Activated CD4-positive, alpha-beta T cell treated with anti-CD3 and anti-CD28 coated beads, Interleukin-2, Interleukin-4, amounts not matched to agents 100 ng/mL and 50 ng/mL, durations not matched to agents 16 hours and 8 hours (primary cell): ENCODE data around the gene BEST1.
A peak's percentile ranks its signal among the peaks of the same experiment; 100 is the strongest.
"Not testable (repeated sequence)": the region's sequence is repeated elsewhere in the genome, so short reads cannot be mapped to it uniquely, and the experiment has no call there.

ENCODE experiments used
- DNase-seq: peaks from one replicate; pipeline ENCODE4 v3.0.0-alpha.2; 2020; ENCODE audit warnings: low spot score

Gene BEST1

DNA sequence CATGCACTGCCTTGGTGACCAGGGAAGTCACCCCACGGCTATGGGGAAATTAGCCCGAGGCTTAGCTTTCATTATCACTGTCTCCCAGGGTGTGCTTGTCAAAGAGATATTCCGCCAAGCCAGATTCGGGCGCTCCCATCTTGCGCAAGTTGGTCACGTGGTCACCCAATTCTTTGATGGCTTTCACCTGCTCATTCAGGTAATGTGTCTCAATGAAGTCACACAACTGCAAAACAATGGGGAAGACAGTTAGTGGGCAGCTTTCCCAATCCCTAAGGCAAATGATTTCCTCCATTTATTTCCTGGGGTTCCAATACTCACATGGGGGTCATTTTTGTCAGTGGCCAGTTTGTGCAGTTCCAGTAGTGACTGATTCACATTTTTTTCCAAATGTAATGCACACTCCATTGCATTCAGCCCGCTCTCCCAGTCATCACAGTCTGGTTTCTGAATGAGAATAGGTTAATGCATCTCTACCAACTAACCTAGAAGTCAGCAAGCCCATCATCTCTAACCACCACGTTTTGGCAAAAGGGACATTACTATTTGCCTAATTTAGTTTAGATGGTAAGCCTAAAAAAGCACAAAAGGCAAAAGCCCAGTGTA is 14.6 kb downstream of the BEST1 start:
- not testable (repeated sequence) for DNase-seq

DNA sequence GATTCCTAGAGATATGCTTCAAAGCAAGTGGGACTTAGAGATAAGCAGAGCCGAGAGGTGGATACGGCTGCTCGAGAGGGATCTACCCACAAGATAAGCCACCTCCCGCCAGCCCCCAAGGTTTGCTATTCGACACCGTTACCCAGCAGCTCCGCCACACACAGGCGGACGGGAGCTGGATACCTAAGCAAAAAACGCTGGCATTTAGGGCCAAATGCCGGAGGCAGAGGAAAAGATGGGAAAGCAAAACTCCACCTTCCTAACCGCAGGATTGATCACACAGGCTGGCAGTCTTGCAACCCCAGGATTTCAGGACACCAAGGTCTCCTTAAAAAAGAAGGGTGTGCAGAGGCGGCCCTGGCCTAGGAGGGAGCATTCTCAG is 16.6 kb downstream of the BEST1 start:
- no peak for DNase-seq

DNA sequence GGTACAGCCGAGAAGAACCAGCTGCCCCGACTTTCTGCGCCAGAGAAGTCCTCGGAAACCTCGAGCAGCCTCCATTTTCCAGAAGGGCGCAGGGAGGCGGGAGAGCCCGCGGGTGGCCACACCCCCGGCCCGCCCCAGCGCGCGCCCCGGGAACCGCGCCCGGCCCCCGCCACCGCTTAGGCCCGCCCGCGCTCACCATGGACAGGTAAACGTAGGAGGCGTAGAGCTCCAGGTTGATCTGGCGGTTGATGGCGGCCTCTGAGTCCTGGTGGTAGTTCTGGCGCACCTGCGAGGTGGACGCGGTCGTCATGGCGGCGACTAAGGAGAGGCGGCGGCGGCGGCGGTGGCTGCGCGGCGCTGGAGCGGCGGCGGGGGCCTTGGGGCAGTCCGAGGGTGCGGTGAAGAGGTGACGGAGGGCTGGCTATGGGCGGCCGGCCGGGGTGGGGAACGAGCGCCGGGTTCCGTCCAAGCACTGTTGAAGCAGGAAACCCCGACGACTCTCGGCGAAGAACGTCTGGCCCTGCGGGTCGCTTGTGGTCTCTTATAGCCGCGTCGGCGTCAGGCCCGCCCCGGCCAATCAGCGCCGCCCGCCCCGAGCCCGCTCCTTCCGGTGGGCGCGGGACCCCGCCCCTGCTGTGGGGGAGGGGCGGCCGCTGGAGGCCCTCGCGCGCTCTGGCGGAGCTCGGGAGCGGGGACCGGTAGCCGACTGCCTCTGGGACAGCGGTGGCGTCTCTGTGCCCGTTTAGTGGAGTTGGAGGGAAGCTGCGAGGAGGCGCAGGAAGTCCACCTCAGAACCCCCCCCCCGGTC is 17.2 kb downstream of the BEST1 start, which contains the start of gene FTH1:
Gene FTH1 (minus strand): TSS at position 519 of the 808 bp plus-strand sequence. CDS start 209 bp downstream, at position 310.
- peak; percentile 93 for DNase-seq

DNA sequence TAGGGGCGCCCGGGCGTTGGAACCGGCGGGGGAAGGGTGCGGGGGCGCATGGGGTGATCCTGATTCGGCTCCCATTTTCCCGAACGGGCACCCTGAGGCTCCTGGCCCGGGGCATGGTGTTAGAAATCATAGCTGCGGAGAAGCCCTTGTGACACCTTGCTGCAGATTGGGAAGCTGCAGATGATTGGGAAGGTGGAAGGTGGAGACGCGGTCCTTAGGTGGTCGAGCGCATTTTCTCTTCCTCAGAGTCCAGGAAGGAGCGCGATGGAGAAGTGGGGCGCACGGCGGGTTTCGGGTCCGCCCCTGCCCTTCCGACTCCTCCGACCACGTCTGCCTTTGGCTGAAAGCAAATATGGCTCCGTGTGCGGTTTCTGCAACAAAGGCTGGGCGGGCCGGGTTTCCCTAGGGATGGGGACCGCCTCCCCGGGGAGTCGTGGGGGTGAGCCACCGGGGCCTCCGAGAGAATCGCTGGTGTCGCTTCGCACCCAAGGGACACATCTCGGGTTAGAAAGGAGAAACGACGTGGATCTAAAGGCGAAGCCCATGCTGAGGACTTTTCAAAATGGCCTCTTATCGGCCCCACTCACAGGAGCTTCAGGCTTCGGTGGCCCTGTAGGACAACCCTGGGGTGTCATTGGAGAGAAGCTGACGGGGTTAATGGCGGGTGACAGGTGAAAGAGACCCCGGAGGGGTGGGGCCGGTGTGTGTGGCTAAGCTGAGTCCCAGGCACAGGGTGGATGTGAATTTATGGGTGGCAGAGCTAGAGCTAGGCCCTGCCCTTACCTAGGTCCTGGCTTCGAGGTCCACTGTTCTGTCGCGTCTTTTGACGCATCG is 18.0 kb downstream of the BEST1 start:
- DNase-seq = peak; percentile 53

DNA sequence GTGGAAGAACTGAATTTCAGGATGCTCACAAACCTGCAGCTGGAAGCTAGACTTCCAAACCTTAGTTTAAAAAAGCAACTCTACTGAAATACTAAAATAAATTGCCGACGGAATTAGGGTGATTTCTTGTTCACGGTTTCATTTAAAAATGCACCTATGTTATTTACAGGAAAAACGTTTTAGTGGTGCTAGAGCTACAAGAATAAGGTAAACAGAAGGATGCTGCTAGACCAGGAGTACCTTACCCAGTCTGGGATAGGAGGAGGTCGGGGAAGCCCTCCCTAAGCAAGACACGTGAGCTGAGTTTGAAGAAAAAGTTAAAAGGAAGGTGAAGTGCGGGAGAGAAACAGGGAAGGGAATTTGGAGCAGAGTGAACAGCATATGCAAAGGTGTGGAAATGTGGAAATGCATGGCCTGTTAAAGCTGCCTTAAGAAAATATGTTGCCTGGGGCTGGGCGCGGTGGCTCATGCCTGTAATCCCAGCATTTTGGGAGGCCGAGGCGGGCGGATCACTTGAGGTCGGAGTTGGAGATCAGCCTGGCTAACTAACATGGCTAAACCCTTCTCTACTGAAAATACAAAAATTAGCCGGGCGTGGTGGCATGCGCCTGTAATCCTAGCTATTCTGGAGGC is 18.7 kb downstream of the BEST1 start:
- no peak for DNase-seq

DNA sequence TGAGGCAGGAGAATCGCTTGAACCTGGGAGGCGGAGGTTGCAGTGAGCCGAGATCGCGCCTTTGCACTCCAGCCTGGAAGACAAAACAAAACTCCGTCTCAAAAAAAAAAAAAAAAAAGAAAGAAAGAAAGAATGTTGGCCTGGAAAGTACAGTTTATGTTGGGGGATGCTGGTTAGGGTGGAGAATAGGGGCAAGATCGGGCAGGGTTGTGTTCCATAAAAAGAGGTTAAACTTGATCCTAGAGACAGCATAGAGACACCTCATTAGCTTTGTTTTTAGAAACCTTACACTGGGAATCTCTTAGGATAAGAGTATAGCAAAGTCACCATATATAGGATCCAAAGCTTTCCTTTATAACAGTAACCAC is 19.2 kb downstream of the BEST1 start:
- no peak for DNase-seq

DNA sequence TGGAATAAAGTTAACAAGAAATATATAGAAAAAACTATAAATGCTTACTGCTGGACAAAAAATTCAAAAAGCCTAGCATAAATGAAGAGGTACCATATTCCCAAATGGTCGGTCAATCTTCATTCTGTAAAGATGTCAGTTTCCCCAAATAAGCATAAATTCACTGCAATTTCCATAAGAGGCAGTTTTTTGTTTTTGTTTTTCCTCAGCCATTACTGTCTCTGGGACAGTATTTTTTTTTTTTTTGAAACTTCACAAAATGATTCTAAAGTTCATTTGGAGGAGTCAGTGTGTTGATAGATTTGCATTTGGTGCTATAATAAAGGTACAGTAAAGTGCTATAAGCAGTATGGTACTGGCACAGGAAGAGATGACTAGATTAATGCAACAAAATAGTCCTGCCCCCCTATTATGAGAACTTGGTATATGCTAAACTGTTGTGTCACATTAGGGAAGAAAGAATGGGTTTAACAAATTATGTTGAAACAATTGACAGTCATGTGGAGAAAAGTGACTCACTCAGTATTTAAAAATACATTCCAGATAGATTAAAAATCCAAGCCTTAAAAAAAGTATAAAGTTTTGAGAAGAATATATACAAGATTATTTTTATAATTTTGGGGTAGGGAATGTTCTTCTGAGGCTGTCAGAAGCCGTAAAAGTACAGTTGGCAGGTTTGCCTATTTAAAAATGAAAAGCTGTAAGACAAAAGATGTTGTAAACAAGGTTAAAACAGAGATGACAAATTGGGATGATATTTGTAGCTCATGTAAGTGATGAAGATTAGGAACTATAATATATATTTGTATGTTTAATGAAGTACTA is 19.9 kb downstream of the BEST1 start:
- DNase-seq = peak; percentile 55

DNA sequence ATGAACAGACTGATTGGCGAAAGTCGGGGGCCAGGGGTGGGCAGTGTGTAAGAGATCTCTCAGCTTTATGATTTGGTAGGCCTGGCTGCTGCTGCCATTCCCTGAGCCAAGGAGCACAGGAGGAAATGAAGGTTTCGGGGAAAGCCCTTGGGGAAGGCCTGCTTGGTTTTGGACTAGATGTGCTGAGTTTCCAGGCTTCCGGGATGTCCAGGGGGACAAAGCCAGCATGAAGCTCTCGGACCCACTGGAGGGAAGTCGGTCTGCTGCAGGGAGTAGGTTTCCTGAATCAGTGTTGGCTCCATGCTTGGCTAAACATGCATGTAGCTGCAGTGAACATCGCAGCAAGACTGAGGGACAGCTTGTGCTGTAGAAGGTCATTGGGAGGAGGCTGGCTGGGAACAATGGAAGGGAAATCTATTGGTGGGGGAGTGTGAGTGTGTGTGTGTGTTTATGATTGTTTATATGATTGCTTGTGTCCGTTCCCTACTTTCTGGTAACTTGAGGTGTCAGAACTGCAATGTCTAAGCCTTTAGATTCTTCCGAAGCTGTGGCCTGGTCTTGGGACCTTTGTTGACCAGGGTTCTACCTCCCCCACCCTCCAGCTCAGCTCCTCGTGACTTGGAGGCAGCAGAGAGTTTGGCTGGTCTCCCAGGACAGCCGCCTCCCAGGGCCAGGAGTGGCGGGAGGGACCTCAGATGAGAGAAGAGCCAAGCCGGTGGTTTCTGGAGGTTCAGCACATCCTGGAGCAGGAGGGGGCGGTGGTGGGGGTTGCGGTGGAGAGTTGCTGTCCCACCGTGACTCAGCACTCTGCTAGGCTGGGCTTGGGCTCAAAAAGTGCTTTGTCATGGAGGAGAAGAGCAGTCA is 21.3 kb downstream of the BEST1 start:
- DNase-seq = peak; percentile 87

DNA sequence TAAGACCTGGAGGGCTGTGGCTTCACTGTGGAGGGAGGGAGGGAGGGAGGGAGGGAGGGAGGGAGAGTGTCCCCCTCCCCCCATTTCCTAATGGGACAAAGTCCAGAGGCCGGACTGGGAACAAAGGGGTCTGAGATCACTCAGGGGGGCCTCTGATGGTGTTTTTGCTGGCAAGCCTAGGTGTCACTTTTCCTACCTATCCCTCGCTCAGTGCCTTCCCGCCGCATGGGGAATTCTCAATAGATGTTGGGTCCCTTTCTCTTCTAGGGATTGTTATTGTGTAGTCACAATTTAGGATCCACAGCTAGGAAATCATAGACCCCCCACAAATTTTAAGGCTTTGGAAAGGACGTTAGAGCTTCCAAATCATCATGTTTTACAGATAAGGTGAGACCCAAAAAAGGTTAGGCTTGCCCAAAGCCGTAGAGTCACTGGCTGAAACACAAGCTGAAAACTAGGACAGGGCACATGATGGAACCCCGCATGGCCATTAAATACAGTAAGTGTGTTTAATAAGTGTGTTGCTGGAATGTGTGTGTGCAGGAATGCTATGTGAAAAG is 22.0 kb downstream of the BEST1 start:
- DNase-seq = no peak

DNA sequence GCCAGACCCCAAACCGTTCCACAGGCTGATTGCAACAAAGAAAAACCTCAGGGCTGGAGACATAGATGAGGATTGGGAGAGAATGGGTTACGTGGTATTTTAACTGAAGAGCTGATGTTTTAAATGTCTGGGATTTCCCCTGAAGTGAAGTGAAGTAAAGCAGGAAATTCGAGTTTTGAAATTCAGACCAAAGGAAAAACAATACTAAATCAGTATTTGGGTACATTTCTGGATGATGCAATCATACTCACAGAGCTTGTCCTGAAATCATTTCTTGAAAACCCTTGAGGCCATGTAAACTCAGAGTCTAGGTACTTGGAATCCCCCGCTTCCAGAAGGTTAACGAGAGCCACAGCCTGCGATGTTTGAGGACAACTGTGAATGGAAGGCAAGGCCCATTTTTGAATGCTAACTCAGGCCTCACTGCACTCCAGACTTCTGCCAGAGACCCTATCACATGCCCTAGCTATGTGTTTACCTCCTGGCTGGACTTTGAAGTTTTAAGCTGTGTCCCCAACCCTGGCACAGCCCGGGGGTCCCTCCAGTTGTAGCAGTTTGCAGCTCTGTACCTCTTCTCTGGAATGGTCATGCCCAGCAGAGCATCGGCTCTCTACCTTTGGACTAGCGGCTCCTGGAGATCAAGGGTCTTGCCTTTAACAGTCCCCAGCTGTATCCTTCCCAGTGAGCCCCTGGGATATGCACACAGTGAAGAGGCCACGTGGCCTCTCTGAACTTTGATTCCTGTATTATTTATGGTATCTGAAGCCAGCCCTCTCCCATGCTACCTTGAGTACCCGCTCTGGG is 22.7 kb downstream of the BEST1 start:
- peak; percentile 65 for DNase-seq

DNA sequence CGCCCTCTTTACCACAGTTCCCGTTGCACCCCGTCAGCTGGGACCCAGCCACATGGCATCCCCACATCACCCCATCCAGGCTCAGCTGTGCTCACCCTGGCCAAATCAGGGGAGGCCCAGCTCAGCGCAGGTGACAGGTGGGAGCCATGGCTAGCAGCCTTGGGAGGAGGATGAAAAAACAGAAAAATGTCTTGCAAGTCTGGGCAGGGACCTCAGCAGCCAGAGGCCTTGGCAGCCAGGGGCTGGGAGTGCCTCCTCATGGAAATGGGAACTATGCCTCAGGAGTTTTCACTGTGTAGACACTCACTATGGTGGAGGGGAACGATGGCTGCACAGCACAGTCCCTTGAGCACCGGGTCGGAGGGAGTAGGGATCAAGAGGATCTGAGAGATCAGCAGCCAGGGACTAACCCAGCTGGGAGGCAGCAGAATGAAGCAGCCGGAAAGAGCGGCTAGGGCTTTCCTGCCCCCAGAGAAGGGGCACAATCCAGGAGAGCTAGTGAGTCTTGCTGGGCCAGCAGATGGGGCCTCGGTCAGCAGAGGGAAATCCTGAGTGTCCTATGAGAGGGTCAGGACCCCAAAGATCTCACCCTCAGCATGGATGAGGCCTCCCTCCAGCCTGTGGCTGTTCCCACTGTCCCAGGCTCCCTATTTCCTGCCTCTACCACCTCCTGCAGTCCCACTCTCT is 23.5 kb downstream of the BEST1 start:
- no peak for DNase-seq

DNA sequence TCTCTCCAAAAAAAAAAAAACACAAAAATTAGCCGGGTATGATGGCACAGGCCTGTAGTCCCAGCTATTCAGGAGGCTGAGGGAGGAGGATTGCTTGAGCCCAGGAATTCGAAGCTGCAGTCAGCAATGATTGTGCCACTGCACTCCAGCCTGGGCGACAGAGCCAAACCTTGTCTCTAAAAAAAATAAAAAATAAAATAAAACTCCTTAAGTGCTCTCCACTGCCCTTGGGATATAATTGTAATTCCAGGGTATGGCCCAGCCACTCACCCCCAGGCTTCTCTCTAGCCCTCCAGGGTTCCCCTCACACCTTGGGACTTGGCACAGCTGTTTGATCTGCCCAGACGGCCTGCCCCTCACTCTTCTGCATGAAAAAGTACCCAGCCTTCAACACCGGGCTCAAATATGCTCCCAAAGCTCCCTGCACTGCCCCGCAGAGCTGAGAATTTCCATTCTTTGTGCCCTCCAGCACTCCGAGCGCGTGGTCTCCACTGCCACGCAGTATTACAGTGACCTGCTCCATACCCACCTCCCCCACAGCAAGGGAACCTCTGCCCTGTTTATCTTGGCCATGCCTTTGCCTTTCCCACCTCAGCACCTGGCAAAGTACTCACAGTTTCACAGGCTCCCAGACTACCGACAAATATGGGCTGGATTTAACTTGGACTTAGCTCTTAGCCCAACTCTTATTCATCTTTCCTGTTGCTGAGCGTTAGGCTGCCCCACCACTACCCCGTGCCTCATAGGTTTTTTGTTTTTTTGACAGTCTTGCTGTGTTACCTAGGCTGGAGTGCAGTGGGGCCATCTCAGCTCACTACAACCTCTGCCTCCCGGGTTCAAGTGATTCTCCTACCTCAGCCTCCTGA is 24.8 kb downstream of the BEST1 start:
- DNase-seq = no peak

DNA sequence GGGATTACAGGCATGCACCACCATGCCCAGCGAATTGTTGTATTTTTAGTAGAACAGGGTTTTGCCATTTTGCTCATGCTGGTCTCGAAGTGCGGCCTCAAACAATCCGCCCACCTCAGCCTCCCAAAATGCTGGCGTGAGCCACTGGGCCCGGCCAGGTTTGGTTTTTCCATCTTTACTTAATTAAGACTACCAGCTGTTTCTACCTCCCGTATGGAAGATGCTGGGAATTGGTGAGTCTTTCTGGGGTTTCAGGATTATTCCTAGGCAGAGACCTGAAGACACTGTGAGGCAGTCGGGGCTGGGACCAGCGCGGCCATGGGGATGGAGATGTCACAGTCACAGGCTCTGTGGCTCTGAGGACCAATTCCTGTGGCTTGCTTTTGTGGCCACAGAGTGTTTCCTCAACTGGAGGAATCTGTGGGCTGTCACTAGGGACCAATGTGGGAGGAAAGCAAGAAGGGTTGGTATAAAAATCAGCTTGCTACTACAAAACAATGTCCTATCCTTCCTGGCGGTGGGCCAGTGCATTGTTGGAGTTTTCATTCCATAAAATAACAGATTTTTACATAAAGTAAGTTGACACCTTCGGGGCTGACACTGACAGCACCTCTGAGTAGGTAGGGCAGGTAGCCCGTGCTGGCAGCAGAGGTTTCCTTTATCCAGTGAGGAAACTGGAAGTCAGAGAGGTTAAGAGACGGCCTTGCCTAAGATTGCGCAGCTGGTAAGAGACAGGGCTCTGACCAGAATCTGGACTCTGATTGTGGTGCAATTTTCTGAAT is 25.7 kb downstream of the BEST1 start:
- DNase-seq = no peak

DNA sequence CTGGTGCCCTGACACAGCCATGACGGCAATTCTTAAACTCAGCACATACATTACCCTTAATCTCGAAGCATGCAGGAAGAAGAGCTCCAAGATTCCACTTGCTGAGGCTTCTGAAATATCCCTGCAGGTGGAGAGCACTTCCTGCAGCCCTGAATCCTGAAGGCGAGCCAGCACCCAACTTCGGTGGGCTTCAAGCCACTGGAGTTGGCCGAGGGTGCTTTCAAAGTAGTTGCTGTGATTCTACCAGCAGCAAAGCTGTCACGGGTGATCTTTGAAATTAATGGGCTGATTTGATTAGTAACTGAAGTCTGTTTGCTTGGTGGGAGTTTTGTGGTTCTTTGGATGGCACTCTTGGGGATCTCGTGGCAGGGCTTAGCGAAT is 26.3 kb downstream of the BEST1 start:
- DNase-seq = no peak

DNA sequence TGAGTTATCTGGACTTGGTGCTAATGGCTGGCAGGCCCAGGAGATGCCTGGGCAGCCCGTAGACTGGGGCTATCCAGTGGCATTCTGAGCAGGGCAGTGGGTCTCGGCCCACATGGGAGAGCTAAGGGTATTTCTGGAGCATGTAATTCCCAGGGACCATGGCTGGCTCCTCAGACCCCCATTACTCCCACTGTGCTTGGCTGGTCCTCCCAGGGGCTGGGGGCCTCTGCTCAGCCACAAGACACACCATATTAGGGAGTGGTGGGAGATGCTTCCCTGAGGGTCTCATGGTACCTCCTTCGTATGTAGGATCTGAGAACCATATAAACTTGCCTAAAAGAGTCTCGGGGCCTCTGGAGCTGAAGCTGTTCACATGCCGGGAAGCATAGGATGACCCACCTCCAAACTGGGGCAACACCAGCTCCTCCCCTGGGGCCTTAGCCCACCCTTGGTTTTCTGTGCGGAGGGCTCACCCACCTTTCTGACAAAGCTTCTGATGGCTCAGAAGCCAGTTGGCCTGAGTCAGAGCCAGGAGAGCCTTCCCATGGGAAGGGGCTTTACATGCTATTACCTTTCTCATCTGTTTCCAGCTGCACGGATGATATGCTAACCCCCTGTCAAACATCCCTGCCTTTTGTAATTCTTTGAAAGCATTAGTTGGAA is 26.8 kb downstream of the BEST1 start:
- no peak for DNase-seq
